GM23338 (cell line): ENCODE data around the gene NRROS. TPM values are rescaled to one million over a fixed set of nuclear protein-coding genes. Genes with fewer than 3 reads are reported as not detected.

Experiments
- ATAC-seq: fragments of 200-7000 bp; cut with Tn5 transposase; 3 replicates; pipeline ENCODE4 v1.9.1; 2020
- DNase-seq: peaks from one replicate; pipeline ENCODE4 v3.0.0-alpha.2; 2015; ENCODE audit warnings: low spot score
- H2AFZ ChIP-seq: fragments of 200-600 bp; sonication (generic); 2 replicates; pipeline ENCODE4 v1.8.0; 2016; ENCODE audit warnings: antibody characterized with exemption, mild to moderate bottlenecking, moderate library complexity
- H3F3A ChIP-seq: fragments of 200-600 bp; sonication (generic); replicated peaks from 2 replicates; pipeline ENCODE4 v1.8.0; 2017; ENCODE audit warnings: antibody characterized with exemption, mixed run types, low read depth
- H3K27ac ChIP-seq: fragments of 200-600 bp; sonication (generic); 2 replicates; pipeline ENCODE4 v1.6.1; 2016; ENCODE audit warnings: low read depth
- H3K27me3 ChIP-seq: fragments of 200-600 bp; sonication (generic); 2 replicates; pipeline ENCODE4 v1.8.0; 2016; ENCODE audit warnings: mild to moderate bottlenecking, mixed run types, moderate library complexity; ENCODE audit not compliant: insufficient read depth
- H3K36me3 ChIP-seq: fragments of 200-600 bp; sonication (generic); 2 replicates; pipeline ENCODE4 v1.8.0; 2016; ENCODE audit warnings: mild to moderate bottlenecking; ENCODE audit not compliant: insufficient read depth
- H3K4me1 ChIP-seq: fragments of 200-600 bp; sonication (generic); 2 replicates; pipeline ENCODE4 v1.8.0; 2016; ENCODE audit warnings: mild to moderate bottlenecking, moderate library complexity; ENCODE audit not compliant: insufficient read depth
- H3K4me2 ChIP-seq: fragments of 200-600 bp; sonication (generic); 2 replicates; pipeline ENCODE4 v1.7.1; 2017; ENCODE audit warnings: mixed run types
- H3K4me3 ChIP-seq: fragments of 200-600 bp; sonication (generic); 2 replicates; pipeline ENCODE4 v1.6.1; 2016; ENCODE audit warnings: mixed run types
- H3K79me2 ChIP-seq: fragments of 200-600 bp; sonication (generic); replicated peaks from 2 replicates; pipeline ENCODE4 v1.8.0; 2017; ENCODE audit warnings: mild to moderate bottlenecking; ENCODE audit not compliant: insufficient read depth
- H3K9me2 ChIP-seq: fragments of 200-600 bp; sonication (generic); 2 replicates; pipeline ENCODE4 v1.8.0; 2017; ENCODE audit not compliant: insufficient read depth
- H4K20me1 ChIP-seq: fragments of 200-600 bp; sonication (generic); replicated peaks from 2 replicates; pipeline ENCODE4 v1.8.0; 2017; ENCODE audit warnings: mild to moderate bottlenecking; ENCODE audit not compliant: insufficient read depth
- H3K27ac Mint-ChIP-seq: 2 replicates; pipeline ENCODE4 v1.8.0; 2020; ENCODE audit warnings: inconsistent platforms, mild to moderate bottlenecking, moderate library complexity, mixed read lengths
- H3K27me3 Mint-ChIP-seq: 3 replicates; pipeline ENCODE4 v1.8.0; 2022; ENCODE audit warnings: low read depth, mild to moderate bottlenecking, moderate library complexity, mixed read lengths, inconsistent platforms; ENCODE audit not compliant: insufficient read depth, poor library complexity
- H3K36me3 Mint-ChIP-seq: 3 replicates; pipeline ENCODE4 v1.8.0; 2021; ENCODE audit warnings: low read depth, mild to moderate bottlenecking, inconsistent platforms, moderate library complexity, mixed read lengths
- H3K4me1 Mint-ChIP-seq: 3 replicates; pipeline ENCODE4 v1.8.0; 2020; ENCODE audit warnings: mild to moderate bottlenecking, inconsistent platforms, mixed read lengths
- H3K4me3 Mint-ChIP-seq: 3 replicates; pipeline ENCODE4 v1.8.0; 2021; ENCODE audit warnings: moderate library complexity, mild to moderate bottlenecking, inconsistent platforms, mixed read lengths
- H3K9me3 Mint-ChIP-seq: 3 replicates; pipeline ENCODE4 v1.8.0; 2020; ENCODE audit warnings: moderate library complexity, mild to moderate bottlenecking, inconsistent platforms, mixed read lengths
- CREB1 ChIP-seq: fragments of 250-450 bp; sonication (Bioruptor Pico); IDR thresholded peaks from 2 replicates; pipeline ENCODE4 v1.5.0; 2020; ENCODE audit warnings: low read depth, mild to moderate bottlenecking, moderate library complexity
- CTCF ChIP-seq, 2 experiments: fragments of 200-600 bp in 1 of 2; sonication (generic) in 1 of 2; conservative IDR thresholded peaks; 2 replicates each; pipeline versions ENCODE4 v1.5.1 to v1.6.1; 2016 to 2017; ENCODE audit warnings: antibody characterized with exemption in 2 of 2, low read depth in 2 of 2, mild to moderate bottlenecking in 2 of 2, moderate library complexity in 1 of 2
- EZH2 ChIP-seq: fragments of 200-600 bp; sonication (generic); IDR thresholded peaks from one replicate; pipeline ENCODE4 v1.8.0; 2017; ENCODE audit warnings: antibody characterized with exemption, mild to moderate bottlenecking, low read depth; ENCODE audit not compliant: unreplicated experiment
- POLR2AphosphoS5 ChIP-seq: IDR thresholded peaks from 2 replicates; pipeline ENCODE4 v1.6.1; 2016; ENCODE audit warnings: antibody characterized with exemption, low read depth
- REST ChIP-seq: IDR thresholded peaks from one replicate; pipeline ENCODE4 v1.6.1; 2018; ENCODE audit warnings: antibody characterized with exemption; ENCODE audit not compliant: unreplicated experiment
- STAT1 ChIP-seq: IDR thresholded peaks from one replicate; pipeline ENCODE4 v1.6.1; 2016; ENCODE audit warnings: antibody characterized with exemption; ENCODE audit not compliant: unreplicated experiment
- ZNF114 ChIP-seq: fragments of 250-450 bp; sonication (Bioruptor Pico); IDR thresholded peaks from 2 replicates; pipeline ENCODE4 v1.5.0; 2020; ENCODE audit warnings: mild to moderate bottlenecking, moderate library complexity
- ZNF331 ChIP-seq: fragments of 250-450 bp; sonication (Bioruptor Pico); IDR thresholded peaks from 2 replicates; pipeline ENCODE4 v1.5.0; 2020; ENCODE audit warnings: low read depth, mild to moderate bottlenecking, moderate library complexity
- ZNF462 ChIP-seq: fragments of 250-450 bp; sonication (Bioruptor Pico); IDR thresholded peaks from 2 replicates; pipeline ENCODE4 v1.5.0; 2020; ENCODE audit warnings: mild to moderate bottlenecking, moderate library complexity
- polyA plus RNA-seq: library from polyadenylated mRNA; unstranded; fragments of >200 nt; fragmentation: Nextera tagmentation; extraction: Ambion mirVana; gene quantifications from 2 replicates; pipeline ENCODE4 v1.2.1, GENCODE V29; 2016
- total RNA-seq: library from RNA; depleted of rRNA; stranded (reverse); fragments of >200 nt; shearing (Covaris generic); gene quantifications from 2 replicates; pipeline ENCODE4 v1.2.3, GENCODE V29; 2014

NRROS gene
- total and polyA plus RNA-seq, 2 experiments from 2014 or later = 2.3 to 8.5 TPM

GRCh38 chr3:196677931-196678330, 38.4 kb downstream of the NRROS start:
- no peak overlapping the region for H3K4me2 ChIP-seq
- TF ChIP-seq CREB1 (CRISPR knock-in tag) = no peak
- TF ChIP-seq ZNF462 (CRISPR knock-in tag) = no peak
- TF ChIP-seq STAT1 = no peak
- no peak for TF ChIP-seq ZNF331
- no peak for TF ChIP-seq EZH2
- no peak for TF ChIP-seq CTCF (conservative IDR thresholded peaks at IDR 0.05; ENCODE audit: low read depth in 2 of 2)
- TF ChIP-seq POLR2AphosphoS5 = no peak
- no peak for TF ChIP-seq REST
- no peak for TF ChIP-seq ZNF114 (CRISPR knock-in tag)
- no peaks in the 10 kb centered on the region for H4K20me1 ChIP-seq
- Mint-ChIP-seq H3K4me1 (peaks cover 16% of the 10 kb centered on the region), H3K27ac (0 out of 2 replicates have a peak overlapping the region, but pooled peaks have one; percentile 14), H3K36me3 (peaks cover 8% of the 10 kb centered on the region), H3K9me3 (peaks cover 9% of the 10 kb centered on the region; the same call in 2 of the 3 replicates), H3K4me3 (no peak overlapping the region), H3K27me3 (peaks cover 4% of the 10 kb centered on the region)
- ATAC-seq = no peak
- no peaks in the 10 kb centered on the region for H3K27me3 ChIP-seq
- no peak overlapping the region for H2AFZ ChIP-seq
- H3K4me1 ChIP-seq = no peaks in the 10 kb centered on the region
- H3F3A ChIP-seq = no peaks in the 10 kb centered on the region; the same call in 1 of the 2 replicates
- H3K27ac ChIP-seq = no peak overlapping the region
- H3K9me2 ChIP-seq = no peaks in the 10 kb centered on the region
- H3K36me3 ChIP-seq = no peaks in the 10 kb centered on the region
- no peaks in the 10 kb centered on the region for H3K79me2 ChIP-seq
- no peak overlapping the region for H3K4me3 ChIP-seq
- DNase-seq = no peak
